ENCODE measurements around the gene RAI1.

DNA sequence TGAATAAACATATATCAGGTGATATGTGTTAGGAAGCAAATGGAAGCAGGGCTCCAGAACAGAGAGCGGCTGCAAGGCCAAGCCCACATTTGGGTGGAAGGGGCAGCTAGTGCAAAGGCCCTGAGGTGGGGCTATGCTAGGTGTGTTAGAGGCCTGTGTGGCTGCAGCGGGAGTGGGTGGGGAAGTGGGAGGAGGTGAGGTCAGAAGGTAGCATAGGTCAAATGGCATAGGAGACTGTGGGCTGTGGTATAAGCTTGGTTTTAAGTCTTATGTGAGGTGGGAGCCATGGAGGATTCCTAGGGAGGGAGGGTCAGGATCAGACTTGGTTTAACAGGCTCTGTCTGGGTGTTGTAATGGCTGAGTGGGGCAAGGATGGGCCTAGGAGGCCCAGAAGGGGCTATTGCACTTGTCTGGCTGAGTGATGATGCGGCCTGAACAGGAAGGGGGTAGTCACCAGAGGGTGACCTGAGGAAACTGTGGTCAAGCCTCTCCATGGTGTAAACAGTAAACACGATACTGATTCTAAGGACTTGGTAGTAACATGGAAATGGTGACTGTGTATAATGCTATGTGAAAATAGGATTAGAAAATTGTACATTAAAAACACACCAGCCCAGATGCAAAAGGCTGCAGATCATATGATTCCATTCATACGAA is 31.1 kb downstream of the RAI1 start:
- TF ChIP-seq, protein P1, sequence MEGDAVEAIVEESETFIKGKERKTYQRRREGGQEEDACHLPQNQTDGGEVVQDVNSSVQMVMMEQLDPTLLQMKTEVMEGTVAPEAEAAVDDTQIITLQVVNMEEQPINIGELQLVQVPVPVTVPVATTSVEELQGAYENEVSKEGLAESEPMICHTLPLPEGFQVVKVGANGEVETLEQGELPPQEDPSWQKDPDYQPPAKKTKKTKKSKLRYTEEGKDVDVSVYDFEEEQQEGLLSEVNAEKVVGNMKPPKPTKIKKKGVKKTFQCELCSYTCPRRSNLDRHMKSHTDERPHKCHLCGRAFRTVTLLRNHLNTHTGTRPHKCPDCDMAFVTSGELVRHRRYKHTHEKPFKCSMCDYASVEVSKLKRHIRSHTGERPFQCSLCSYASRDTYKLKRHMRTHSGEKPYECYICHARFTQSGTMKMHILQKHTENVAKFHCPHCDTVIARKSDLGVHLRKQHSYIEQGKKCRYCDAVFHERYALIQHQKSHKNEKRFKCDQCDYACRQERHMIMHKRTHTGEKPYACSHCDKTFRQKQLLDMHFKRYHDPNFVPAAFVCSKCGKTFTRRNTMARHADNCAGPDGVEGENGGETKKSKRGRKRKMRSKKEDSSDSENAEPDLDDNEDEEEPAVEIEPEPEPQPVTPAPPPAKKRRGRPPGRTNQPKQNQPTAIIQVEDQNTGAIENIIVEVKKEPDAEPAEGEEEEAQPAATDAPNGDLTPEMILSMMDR (conservative IDR thresholded peaks at IDR 0.05): no peak
- TF ChIP-seq ZFX (IDR thresholded peaks at IDR 0.05): no peak

Measured in C4-2B (cell line).